Fibroblast of lung (primary cell): ENCODE data around the gene MUSTN1. TPM values are rescaled to one million over a fixed set of nuclear protein-coding genes. Genes with fewer than 3 reads are reported as not detected.

Experiments used
- DNase-seq, 2 donors: peaks; one replicate each; pipeline versions ENCODE4 v3.0.0 to v3.0.0-alpha.2; 2010; ENCODE audit warnings: low read depth in 2 of 2
- H2AFZ ChIP-seq: 2 replicates; pipeline ENCODE4 v1.5.1; 2012; ENCODE audit warnings: low read length, control low read depth, inconsistent platforms
- H3K27ac ChIP-seq: 2 replicates; pipeline ENCODE4 v1.5.1; 2011; ENCODE audit warnings: low read length, control low read depth; ENCODE audit not compliant: insufficient read depth
- H3K27me3 ChIP-seq: 2 replicates; pipeline ENCODE4 v1.5.1; 2011; ENCODE audit warnings: mild to moderate bottlenecking, low read length; ENCODE audit not compliant: control insufficient read depth, insufficient read depth
- H3K36me3 ChIP-seq: 2 replicates; pipeline ENCODE4 v1.5.1; 2011; ENCODE audit warnings: low read length; ENCODE audit not compliant: control insufficient read depth, insufficient read depth
- H3K4me1 ChIP-seq: 2 replicates; pipeline ENCODE4 v1.5.1; 2011; ENCODE audit warnings: low read length; ENCODE audit not compliant: control insufficient read depth, insufficient read depth; ENCODE audit errors: extremely low read depth
- H3K4me2 ChIP-seq: 2 replicates; pipeline ENCODE4 v1.5.1; 2011; ENCODE audit warnings: low read length, control low read depth; ENCODE audit not compliant: insufficient read depth; ENCODE audit errors: extremely low read depth
- H3K4me3 ChIP-seq, 4 experiments: fragments of 200-600 bp in 1 of 4; sonication (generic) in 1 of 4; replicated peaks in 1 of 4; 2 replicates each; pipeline ENCODE4 v1.5.1; 2011 to 2016; ENCODE audit warnings: low read length in 4 of 4, low read depth in 3 of 4, mild to moderate bottlenecking in 3 of 4, control low read depth in 2 of 4, inconsistent platforms in 1 of 4, mixed read lengths in 1 of 4; ENCODE audit not compliant: insufficient read depth in 1 of 4; ENCODE audit errors: control extremely low read depth in 1 of 4
- H3K79me2 ChIP-seq: 2 replicates; pipeline ENCODE4 v1.5.1; 2012; ENCODE audit warnings: mild to moderate bottlenecking, low read length, inconsistent platforms; ENCODE audit not compliant: control insufficient read depth, insufficient read depth
- H3K9ac ChIP-seq: 2 replicates; pipeline ENCODE4 v1.5.1; 2011; ENCODE audit warnings: mild to moderate bottlenecking, low read length, control low read depth; ENCODE audit not compliant: insufficient read depth
- H3K9me3 ChIP-seq: 2 replicates; pipeline ENCODE4 v1.5.1; 2012; ENCODE audit warnings: low read depth, low read length; ENCODE audit not compliant: control insufficient read depth, insufficient read depth
- H4K20me1 ChIP-seq: 2 replicates; pipeline ENCODE4 v1.5.1; 2011; ENCODE audit warnings: low read length; ENCODE audit not compliant: control insufficient read depth, insufficient read depth; ENCODE audit errors: extremely low read depth
- EZH2 ChIP-seq: IDR thresholded peaks from 2 replicates; pipeline ENCODE4 v1.5.1; 2012; ENCODE audit warnings: low read length, control low read depth, mild to moderate bottlenecking; ENCODE audit errors: missing control alignments
- polyA plus RNA-seq, 2 donors: library from polyadenylated mRNA; depleted of rRNA in 1 of 2; stranded (reverse) in 1 of 2; unstranded in 1 of 2; fragments of >200 nt; gene quantifications; 2 replicates each; pipeline ENCODE4 v1.2.1, GENCODE V29; 2011 to 2012; ENCODE audit warnings: missing spikeins in 1 of 2
- total RNA-seq: library from RNA; depleted of rRNA; stranded (reverse); fragments of >200 nt; gene quantifications from 2 replicates; pipeline ENCODE4 v1.2.1, GENCODE V29; 2014
- TF ChIP-seq, protein P1 (sequence below), 2 donors: IDR thresholded peaks in 1 of 2; conservative IDR thresholded peaks in 1 of 2; 1 replicate in 1 of 2; 2 replicates in 1 of 2; pipeline ENCODE4 v1.5.1; 2011 to 2012; ENCODE audit warnings: low read length in 2 of 2, control low read depth in 1 of 2, inconsistent platforms in 1 of 2, low read depth in 1 of 2, mild to moderate bottlenecking in 1 of 2

MUSTN1 gene
- total and polyA plus RNA-seq, 2 donors (not counting 1 experiment from before 2014, with no cell fraction given) = 3.2 TPM; not detected in 1

DNA sequence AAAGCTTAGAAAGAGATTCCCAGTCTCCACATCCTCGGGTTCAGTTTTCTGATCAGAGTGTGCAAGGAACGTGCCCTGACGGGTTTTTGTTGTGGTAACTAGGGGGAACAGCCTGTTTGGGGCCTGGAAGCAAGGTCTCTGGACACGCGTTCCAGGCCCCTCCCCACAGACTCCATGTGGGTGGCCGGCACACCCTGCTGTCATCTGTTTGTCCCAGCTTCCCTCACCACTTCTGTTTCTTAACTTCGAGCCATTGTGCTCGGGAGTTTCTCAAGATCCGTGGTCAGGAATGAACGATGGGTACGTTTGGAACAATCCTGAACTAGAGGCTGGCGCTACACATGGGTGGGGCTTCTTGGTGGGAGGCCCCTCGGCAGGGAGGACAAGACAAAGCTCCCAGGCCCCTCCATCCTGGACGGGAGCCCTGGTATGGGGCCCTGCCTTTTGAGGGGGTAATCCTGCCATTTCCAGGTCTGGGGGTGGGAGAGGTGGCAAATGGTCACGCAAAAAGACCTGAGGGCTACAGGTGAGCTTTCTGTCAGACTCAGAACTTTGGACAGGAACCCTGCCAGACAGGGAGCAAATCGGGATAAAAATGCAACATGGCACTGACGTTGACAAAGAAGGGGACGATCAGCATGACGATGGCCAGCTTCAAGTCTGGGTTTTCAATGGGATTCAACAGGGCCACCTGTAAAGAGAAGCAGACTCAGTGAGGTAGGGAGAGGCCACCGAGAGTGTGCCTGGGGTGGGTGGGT is 8.5 kb upstream of the MUSTN1 start:
- Histone ChIP-seq H2AFZ (no peak overlapping the region), H3K9ac (no peak overlapping the region), H3K79me2 (no peaks in the 10 kb centered on the region), H3K27me3 (no peaks in the 10 kb centered on the region), H3K27ac (no peak overlapping the region), H3K4me2 (no peak overlapping the region), H3K9me3 (no peaks in the 10 kb centered on the region), H4K20me1 (no peaks in the 10 kb centered on the region), H3K4me3 (no peak overlapping the region), H3K36me3 (no peaks in the 10 kb centered on the region), H3K4me1 (peaks cover 3% of the 10 kb centered on the region)
- TF ChIP-seq, protein P1, sequence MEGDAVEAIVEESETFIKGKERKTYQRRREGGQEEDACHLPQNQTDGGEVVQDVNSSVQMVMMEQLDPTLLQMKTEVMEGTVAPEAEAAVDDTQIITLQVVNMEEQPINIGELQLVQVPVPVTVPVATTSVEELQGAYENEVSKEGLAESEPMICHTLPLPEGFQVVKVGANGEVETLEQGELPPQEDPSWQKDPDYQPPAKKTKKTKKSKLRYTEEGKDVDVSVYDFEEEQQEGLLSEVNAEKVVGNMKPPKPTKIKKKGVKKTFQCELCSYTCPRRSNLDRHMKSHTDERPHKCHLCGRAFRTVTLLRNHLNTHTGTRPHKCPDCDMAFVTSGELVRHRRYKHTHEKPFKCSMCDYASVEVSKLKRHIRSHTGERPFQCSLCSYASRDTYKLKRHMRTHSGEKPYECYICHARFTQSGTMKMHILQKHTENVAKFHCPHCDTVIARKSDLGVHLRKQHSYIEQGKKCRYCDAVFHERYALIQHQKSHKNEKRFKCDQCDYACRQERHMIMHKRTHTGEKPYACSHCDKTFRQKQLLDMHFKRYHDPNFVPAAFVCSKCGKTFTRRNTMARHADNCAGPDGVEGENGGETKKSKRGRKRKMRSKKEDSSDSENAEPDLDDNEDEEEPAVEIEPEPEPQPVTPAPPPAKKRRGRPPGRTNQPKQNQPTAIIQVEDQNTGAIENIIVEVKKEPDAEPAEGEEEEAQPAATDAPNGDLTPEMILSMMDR (conservative IDR thresholded peaks at IDR 0.05 in 1 of 2, IDR thresholded peaks at IDR 0.05 in 1 of 2; ENCODE audit: low read depth in 1 of 2, low read length in 2 of 2) = no peak
- DNase-seq = no peak

DNA sequence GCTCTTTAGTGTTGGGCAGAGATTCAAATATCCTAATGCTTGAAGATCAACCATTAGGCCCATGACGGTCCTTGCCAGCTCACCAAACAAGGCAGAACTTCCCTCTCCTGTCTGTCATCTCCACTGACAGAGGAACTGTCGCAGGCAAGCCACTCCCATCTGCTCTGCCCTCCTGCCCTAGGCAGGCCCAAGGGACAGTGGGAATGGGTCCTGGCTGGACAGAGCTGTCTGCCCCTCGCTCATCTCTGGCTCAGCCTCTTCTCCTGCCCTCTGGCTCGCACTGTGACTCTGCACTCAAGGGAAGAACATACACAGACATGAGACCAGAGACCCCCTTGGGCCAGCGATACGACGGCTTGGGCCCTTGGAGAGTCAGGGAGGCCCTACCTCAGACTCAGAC is 7.6 kb upstream of the MUSTN1 start:
- H3K27me3 ChIP-seq = no peaks in the 10 kb centered on the region
- DNase-seq = no peak
- no peaks in the 10 kb centered on the region for H3K9me3 ChIP-seq
- H3K9ac ChIP-seq = no peak overlapping the region
- H4K20me1 ChIP-seq = no peaks in the 10 kb centered on the region
- peaks cover 3% of the 10 kb centered on the region for H3K4me1 ChIP-seq
- no peak overlapping the region for H3K4me3 ChIP-seq
- TF ChIP-seq EZH2 = no peak
- TF ChIP-seq, protein P1 (conservative IDR thresholded peaks at IDR 0.05 in 1 of 2, IDR thresholded peaks at IDR 0.05 in 1 of 2; ENCODE audit: low read depth in 1 of 2, low read length in 2 of 2) = no peak
- H3K4me2 ChIP-seq = no peak overlapping the region
- H2AFZ ChIP-seq = no peak overlapping the region
- no peaks in the 10 kb centered on the region for H3K79me2 ChIP-seq
- H3K27ac ChIP-seq = no peak overlapping the region
- no peaks in the 10 kb centered on the region for H3K36me3 ChIP-seq

- Histone ChIP-seq H3K36me3 (no peaks in the 10 kb centered on the region), H3K27me3 (no peaks in the 10 kb centered on the region), H3K9me3 (no peaks in the 10 kb centered on the region), H3K27ac (no peak overlapping the region), H2AFZ (no peak overlapping the region), H3K9ac (no peak overlapping the region), H3K4me1 (peaks cover 3% of the 10 kb centered on the region), H3K79me2 (no peaks in the 10 kb centered on the region), H4K20me1 (no peaks in the 10 kb centered on the region), H3K4me2 (no peak overlapping the region), H3K4me3 (no peak overlapping the region)
- no peak for DNase-seq
- TF ChIP-seq, protein P1 (conservative IDR thresholded peaks at IDR 0.05 in 1 of 2, IDR thresholded peaks at IDR 0.05 in 1 of 2; ENCODE audit: low read depth in 1 of 2, low read length in 2 of 2) = no peak
- no peak for TF ChIP-seq EZH2
These were observed 7.1 kb upstream of the MUSTN1 start for GRCh38 chr3:52841981-52842340.
